SK-N-SH (cell line): ENCODE data around the gene ABCA9.

Experiments used
- CTCF ChIP-seq: fragments of 200-600 bp; sonication (generic); IDR thresholded peaks from 2 replicates; pipeline ENCODE4 v1.6.1; 2017; ENCODE audit warnings: antibody characterized with exemption, mild to moderate bottlenecking, moderate library complexity
- EP300 ChIP-seq, 2 experiments: IDR thresholded peaks; 2 replicates each; pipeline versions ENCODE4 v1.4.0 to v1.6.1; 2012; ENCODE audit warnings: borderline replicate concordance in 1 of 2, low read depth in 1 of 2, low read length in 1 of 2
- MEF2A ChIP-seq: IDR thresholded peaks from 2 replicates; pipeline ENCODE4 v1.4.0; 2012; ENCODE audit warnings: low read depth, borderline replicate concordance
- RCOR1 ChIP-seq: fragments of 150-350 bp; IDR thresholded peaks from 2 replicates; pipeline ENCODE4 v1.6.1; 2017; ENCODE audit warnings: antibody characterized with exemption, low read length
- TF ChIP-seq, protein P1 (sequence below): fragments of 150-350 bp; IDR thresholded peaks from 2 replicates; pipeline ENCODE4 v1.6.1; 2017; ENCODE audit warnings: antibody characterized with exemption, low read length, low read depth, borderline replicate concordance

DNA sequence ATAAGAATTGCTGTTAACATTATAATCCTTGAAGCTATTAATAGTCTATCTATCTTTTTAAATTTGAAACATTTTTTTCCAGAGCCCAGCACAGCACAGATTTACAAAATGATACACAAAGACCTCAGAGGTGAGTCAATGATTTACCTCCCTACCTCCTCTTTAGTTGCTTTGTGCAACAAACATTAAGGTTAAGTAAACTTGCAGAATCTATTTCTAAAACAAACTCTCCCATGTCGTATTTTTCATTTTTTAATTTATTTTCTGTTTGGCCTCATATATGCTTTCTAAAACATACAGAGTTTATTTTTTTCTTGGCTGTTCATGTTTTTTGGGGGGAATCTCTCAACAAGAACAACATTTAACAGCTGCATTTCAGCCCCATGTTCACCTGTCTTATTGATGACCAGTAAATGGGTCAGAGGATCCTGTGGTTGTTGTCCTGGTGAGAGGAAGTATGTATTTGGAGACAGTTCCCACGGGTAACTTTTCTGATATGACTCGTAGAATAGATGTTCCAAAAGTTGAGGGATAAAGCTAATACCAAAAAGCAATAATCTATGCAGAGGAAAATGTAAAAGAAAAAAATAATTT lies 42.6 kb downstream of the ABCA9 start:
- TF ChIP-seq RCOR1 (no peak), CTCF (no peak), MEF2A (no peak), EP300 (IDR thresholded peaks at IDR 0.05; ENCODE audit: borderline replicate concordance in 1 of 2, low read depth in 1 of 2, low read length in 1 of 2) (no peak)
- TF ChIP-seq, protein P1, sequence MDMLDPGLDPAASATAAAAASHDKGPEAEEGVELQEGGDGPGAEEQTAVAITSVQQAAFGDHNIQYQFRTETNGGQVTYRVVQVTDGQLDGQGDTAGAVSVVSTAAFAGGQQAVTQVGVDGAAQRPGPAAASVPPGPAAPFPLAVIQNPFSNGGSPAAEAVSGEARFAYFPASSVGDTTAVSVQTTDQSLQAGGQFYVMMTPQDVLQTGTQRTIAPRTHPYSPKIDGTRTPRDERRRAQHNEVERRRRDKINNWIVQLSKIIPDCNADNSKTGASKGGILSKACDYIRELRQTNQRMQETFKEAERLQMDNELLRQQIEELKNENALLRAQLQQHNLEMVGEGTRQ, result no peak
